Activated CD4-positive, CD25-positive, alpha-beta regulatory T cell treated with anti-CD3 and anti-CD28 coated beads, Interleukin-2, amount 50 U/mL, for 16 hours (primary cell): Measurements from ENCODE around the gene EML2.
A peak's percentile ranks its signal among the peaks of the same experiment; 100 is the strongest.
"Not testable (repeated sequence)": the region's sequence is repeated elsewhere in the genome, so short reads cannot be mapped to it uniquely, and the experiment has no call there.

Experiments
- DNase-seq: peaks from one replicate; pipeline ENCODE4 v3.0.0-alpha.2; 2020; ENCODE audit warnings: low read depth, low spot score

The EML2 gene

GRCh38 chr19:45638930-45639729 lies at the start of gene EML2:
TSS of gene EML2 (minus strand) at chr19:45639397. CDS start at chr19:45639376, 21 bp downstream.
- no peak for DNase-seq

GRCh38 chr19:45687599-45687998 lies 48.4 kb upstream of the EML2 start:
- DNase-seq = no peak

- DNase-seq = not testable (repeated sequence)
Observed at GRCh38 chr19:45685045-45685444, 45.8 kb upstream of the EML2 start.

- no peak for DNase-seq
Observed at GRCh38 chr19:45682908-45683307, 43.7 kb upstream of the EML2 start.

GRCh38 chr19:45682117-45682516 lies 42.9 kb upstream of the EML2 start:
- no peak for DNase-seq

- DNase-seq = peak; percentile 72
Observed at GRCh38 chr19:45681391-45682015, 42.3 kb upstream of the EML2 start.

- peak; percentile 64 for DNase-seq
Observed at GRCh38 chr19:45677351-45678230, 38.4 kb upstream of the EML2 start.

GRCh38 chr19:45676851-45677263 lies 37.7 kb upstream of the EML2 start:
- no peak for DNase-seq

GRCh38 chr19:45674946-45675345 lies 35.7 kb upstream of the EML2 start:
- DNase-seq = no peak

GRCh38 chr19:45670670-45671453 lies 31.7 kb upstream of the EML2 start:
- DNase-seq = no peak

GRCh38 chr19:45668342-45668871 lies 29.2 kb upstream of the EML2 start:
- no peak for DNase-seq

GRCh38 chr19:45667620-45668341 lies 28.6 kb upstream of the EML2 start, which contains the start of gene GIPR:
TSS of gene GIPR (plus strand) at chr19:45668221. CDS start at chr19:45669521, 1,300 bp downstream.
- no peak for DNase-seq

- no peak for DNase-seq
Observed at GRCh38 chr19:45664575-45664974, 25.4 kb upstream of the EML2 start.

GRCh38 chr19:45663800-45664199 lies 24.6 kb upstream of the EML2 start:
- no peak for DNase-seq

GRCh38 chr19:45660636-45661035 lies 21.4 kb upstream of the EML2 start:
- no peak for DNase-seq

GRCh38 chr19:45659096-45659729 lies 20.0 kb upstream of the EML2 start:
- DNase-seq = no peak

GRCh38 chr19:45657520-45658167 lies 18.4 kb upstream of the EML2 start:
- DNase-seq = no peak

GRCh38 chr19:45655073-45655472 lies 15.9 kb upstream of the EML2 start:
- no peak for DNase-seq

- DNase-seq = no peak
Observed at GRCh38 chr19:45653634-45654033, 14.4 kb upstream of the EML2 start.
